22Rv1 (cell line): ENCODE data around the gene NUDT4.

ENCODE experiments used
- CTCF ChIP-seq: fragments of 450-650 bp; IDR thresholded peaks from 2 replicates; pipeline ENCODE4 v1.5.1; 2017; ENCODE audit warnings: mild to moderate bottlenecking
- ZFX ChIP-seq: fragments of 450-650 bp; IDR thresholded peaks from 2 replicates; pipeline ENCODE4 v1.6.1; 2017; ENCODE audit warnings: antibody characterized with exemption, borderline replicate concordance

GRCh38 chr12:93381161-93381975 lies 3.6 kb downstream of the NUDT4 start:
- TF ChIP-seq CTCF (no peak), ZFX (no peak)
